ENCODE results near the gene GFRA1. TPM values are rescaled to one million over a fixed set of nuclear protein-coding genes. Genes with fewer than 3 reads are reported as not detected.

The GFRA1 gene
- total and polyA plus RNA-seq, 2 donors (not counting 1 experiment from before 2014, with no cell fraction given): 6.3 to 29.6 TPM

DNA sequence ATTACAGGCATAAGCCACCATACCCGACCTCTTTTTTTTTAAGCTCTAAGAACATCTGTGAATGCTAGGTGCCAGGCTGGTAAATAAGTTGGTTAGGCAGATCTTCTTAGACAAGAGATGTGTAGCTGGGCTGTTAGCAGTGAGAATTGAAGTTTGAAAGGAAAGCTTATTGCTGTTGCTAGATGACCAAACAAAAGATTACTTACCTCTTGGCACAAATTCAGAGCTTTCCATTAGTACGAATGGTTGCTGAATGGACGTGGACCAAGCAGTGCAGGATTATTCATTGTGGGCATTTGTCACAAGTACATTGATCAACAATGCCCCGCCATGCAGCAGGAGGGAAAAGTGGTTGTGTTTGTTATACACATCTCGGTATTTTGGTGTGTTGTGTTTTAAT lies 131.2 kb downstream of the GFRA1 start:
- Histone ChIP-seq H3K4me2 (ENCODE audit: extremely low read depth, insufficient read depth, low read length) (no peak overlapping the region), H3K4me1 (ENCODE audit: control insufficient read depth, extremely low read depth, insufficient read depth, low read length) (no peaks in the 10 kb centered on the region), H3K36me3 (ENCODE audit: control insufficient read depth, insufficient read depth, low read length) (no peaks in the 10 kb centered on the region), H3K9ac (ENCODE audit: insufficient read depth, low read length) (no peak overlapping the region), H4K20me1 (ENCODE audit: control insufficient read depth, extremely low read depth, insufficient read depth, low read length) (no peaks in the 10 kb centered on the region), H3K4me3 (replicated peaks in 1 of 4; ENCODE audit: control extremely low read depth in 1 of 4, insufficient read depth in 1 of 4, low read depth in 3 of 4, low read length in 4 of 4) (no peak overlapping the region), H3K9me3 (ENCODE audit: control insufficient read depth, insufficient read depth, low read depth, low read length) (no peaks in the 10 kb centered on the region), H3K27ac (ENCODE audit: insufficient read depth, low read length) (no peak overlapping the region), H2AFZ (ENCODE audit: low read length) (no peak overlapping the region), H3K79me2 (ENCODE audit: control insufficient read depth, insufficient read depth, low read length) (no peaks in the 10 kb centered on the region), H3K27me3 (ENCODE audit: control insufficient read depth, insufficient read depth, low read length) (no peaks in the 10 kb centered on the region)
- TF ChIP-seq, protein P1, sequence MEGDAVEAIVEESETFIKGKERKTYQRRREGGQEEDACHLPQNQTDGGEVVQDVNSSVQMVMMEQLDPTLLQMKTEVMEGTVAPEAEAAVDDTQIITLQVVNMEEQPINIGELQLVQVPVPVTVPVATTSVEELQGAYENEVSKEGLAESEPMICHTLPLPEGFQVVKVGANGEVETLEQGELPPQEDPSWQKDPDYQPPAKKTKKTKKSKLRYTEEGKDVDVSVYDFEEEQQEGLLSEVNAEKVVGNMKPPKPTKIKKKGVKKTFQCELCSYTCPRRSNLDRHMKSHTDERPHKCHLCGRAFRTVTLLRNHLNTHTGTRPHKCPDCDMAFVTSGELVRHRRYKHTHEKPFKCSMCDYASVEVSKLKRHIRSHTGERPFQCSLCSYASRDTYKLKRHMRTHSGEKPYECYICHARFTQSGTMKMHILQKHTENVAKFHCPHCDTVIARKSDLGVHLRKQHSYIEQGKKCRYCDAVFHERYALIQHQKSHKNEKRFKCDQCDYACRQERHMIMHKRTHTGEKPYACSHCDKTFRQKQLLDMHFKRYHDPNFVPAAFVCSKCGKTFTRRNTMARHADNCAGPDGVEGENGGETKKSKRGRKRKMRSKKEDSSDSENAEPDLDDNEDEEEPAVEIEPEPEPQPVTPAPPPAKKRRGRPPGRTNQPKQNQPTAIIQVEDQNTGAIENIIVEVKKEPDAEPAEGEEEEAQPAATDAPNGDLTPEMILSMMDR (conservative IDR thresholded peaks at IDR 0.05 in 1 of 2, IDR thresholded peaks at IDR 0.05 in 1 of 2; ENCODE audit: low read depth in 1 of 2, low read length in 2 of 2): no peak
- TF ChIP-seq EZH2 (IDR thresholded peaks at IDR 0.05; ENCODE audit: low read length, missing control alignments): no peak
- DNase-seq (ENCODE audit: low read depth in 2 of 2): no peak

DNA sequence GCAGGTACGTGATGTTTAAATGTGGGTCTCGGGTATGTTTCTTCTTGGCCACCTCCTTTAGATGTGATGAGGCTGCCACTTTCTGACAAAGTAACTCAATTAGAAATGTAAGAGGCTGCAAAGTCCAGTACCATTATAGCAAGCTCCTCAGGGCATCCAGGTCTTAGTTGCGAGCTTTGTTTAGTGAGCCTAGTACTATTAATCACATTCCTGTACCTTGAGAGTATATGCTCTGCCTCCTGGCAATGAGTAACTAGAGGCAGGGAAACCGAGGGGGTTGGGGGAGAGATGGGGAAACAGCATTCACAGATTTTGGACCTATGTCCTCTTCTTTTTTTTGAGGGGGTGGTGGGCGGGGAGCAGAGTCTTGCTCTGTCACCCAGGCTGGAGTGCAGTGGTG lies 131.8 kb downstream of the GFRA1 start:
- no peaks in the 10 kb centered on the region for H3K9me3 ChIP-seq (ENCODE audit: control insufficient read depth, insufficient read depth, low read depth, low read length)

DNA sequence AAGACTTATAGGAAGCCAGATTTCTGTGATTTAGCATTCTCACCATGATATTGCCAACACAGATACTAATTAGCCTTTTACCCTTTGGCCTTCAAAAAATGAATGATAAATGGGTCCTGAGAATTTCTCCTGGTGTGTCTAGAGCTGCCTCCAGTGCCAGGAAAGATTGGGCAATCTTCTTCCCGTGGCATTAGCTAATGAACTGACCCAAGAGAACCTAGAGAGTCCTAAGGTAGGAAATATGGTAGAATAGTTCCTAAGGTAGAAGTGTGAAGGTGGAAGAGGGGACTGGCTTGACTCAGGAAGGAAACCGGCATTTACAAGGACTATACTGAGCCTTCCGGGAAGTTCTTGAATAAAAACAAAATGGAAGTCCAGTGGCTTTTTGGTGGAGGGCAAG lies 133.1 kb downstream of the GFRA1 start:
- no peaks in the 10 kb centered on the region for H3K4me1 ChIP-seq (ENCODE audit: control insufficient read depth, extremely low read depth, insufficient read depth, low read length)
- no peaks in the 10 kb centered on the region for H3K9me3 ChIP-seq (ENCODE audit: control insufficient read depth, insufficient read depth, low read depth, low read length)
- H4K20me1 ChIP-seq (ENCODE audit: control insufficient read depth, extremely low read depth, insufficient read depth, low read length): no peaks in the 10 kb centered on the region
- no peaks in the 10 kb centered on the region for H3K79me2 ChIP-seq (ENCODE audit: control insufficient read depth, insufficient read depth, low read length)
- no peaks in the 10 kb centered on the region for H3K36me3 ChIP-seq (ENCODE audit: control insufficient read depth, insufficient read depth, low read length)
- DNase-seq (ENCODE audit: low read depth in 2 of 2): no peak
- no peak overlapping the region for H3K9ac ChIP-seq (ENCODE audit: insufficient read depth, low read length)
- no peak overlapping the region for H3K4me2 ChIP-seq (ENCODE audit: extremely low read depth, insufficient read depth, low read length)
- H2AFZ ChIP-seq (ENCODE audit: low read length): no peak overlapping the region
- no peak overlapping the region for H3K4me3 ChIP-seq (replicated peaks in 1 of 4; ENCODE audit: control extremely low read depth in 1 of 4, insufficient read depth in 1 of 4, low read depth in 3 of 4, low read length in 4 of 4)
- no peaks in the 10 kb centered on the region for H3K27me3 ChIP-seq (ENCODE audit: control insufficient read depth, insufficient read depth, low read length)
- TF ChIP-seq, protein P1 (conservative IDR thresholded peaks at IDR 0.05 in 1 of 2, IDR thresholded peaks at IDR 0.05 in 1 of 2; ENCODE audit: low read depth in 1 of 2, low read length in 2 of 2): no peak
- no peak for TF ChIP-seq EZH2 (IDR thresholded peaks at IDR 0.05; ENCODE audit: low read length, missing control alignments)
- H3K27ac ChIP-seq (ENCODE audit: insufficient read depth, low read length): no peak overlapping the region

More for the DNA sequence above, 131.8 kb downstream of the GFRA1 start:
- no peak for DNase-seq (ENCODE audit: low read depth in 2 of 2)
- no peak for TF ChIP-seq EZH2 (IDR thresholded peaks at IDR 0.05; ENCODE audit: low read length, missing control alignments)
- TF ChIP-seq, protein P1 (conservative IDR thresholded peaks at IDR 0.05 in 1 of 2, IDR thresholded peaks at IDR 0.05 in 1 of 2; ENCODE audit: low read depth in 1 of 2, low read length in 2 of 2): no peak
- H3K27me3 ChIP-seq (ENCODE audit: control insufficient read depth, insufficient read depth, low read length): no peaks in the 10 kb centered on the region
- H3K79me2 ChIP-seq (ENCODE audit: control insufficient read depth, insufficient read depth, low read length): no peaks in the 10 kb centered on the region
- no peak overlapping the region for H3K27ac ChIP-seq (ENCODE audit: insufficient read depth, low read length)
- no peaks in the 10 kb centered on the region for H3K4me1 ChIP-seq (ENCODE audit: control insufficient read depth, extremely low read depth, insufficient read depth, low read length)
- H3K4me2 ChIP-seq (ENCODE audit: extremely low read depth, insufficient read depth, low read length): no peak overlapping the region
- H2AFZ ChIP-seq (ENCODE audit: low read length): no peak overlapping the region
- no peak overlapping the region for H3K9ac ChIP-seq (ENCODE audit: insufficient read depth, low read length)
- H4K20me1 ChIP-seq (ENCODE audit: control insufficient read depth, extremely low read depth, insufficient read depth, low read length): no peaks in the 10 kb centered on the region
- H3K4me3 ChIP-seq (replicated peaks in 1 of 4; ENCODE audit: control extremely low read depth in 1 of 4, insufficient read depth in 1 of 4, low read depth in 3 of 4, low read length in 4 of 4): no peak overlapping the region
- H3K36me3 ChIP-seq (ENCODE audit: control insufficient read depth, insufficient read depth, low read length): no peaks in the 10 kb centered on the region
